HK-2 (cell line): ENCODE data around the gene FAM240B.
A peak's percentile ranks its signal among the peaks of the same experiment; 100 is the strongest.

ENCODE experiments used
- DNase-seq: peaks from one replicate; pipeline ENCODE4 v3.0.0-alpha.2; 2018; ENCODE audit not compliant: unreplicated experiment

Gene FAM240B

DNA sequence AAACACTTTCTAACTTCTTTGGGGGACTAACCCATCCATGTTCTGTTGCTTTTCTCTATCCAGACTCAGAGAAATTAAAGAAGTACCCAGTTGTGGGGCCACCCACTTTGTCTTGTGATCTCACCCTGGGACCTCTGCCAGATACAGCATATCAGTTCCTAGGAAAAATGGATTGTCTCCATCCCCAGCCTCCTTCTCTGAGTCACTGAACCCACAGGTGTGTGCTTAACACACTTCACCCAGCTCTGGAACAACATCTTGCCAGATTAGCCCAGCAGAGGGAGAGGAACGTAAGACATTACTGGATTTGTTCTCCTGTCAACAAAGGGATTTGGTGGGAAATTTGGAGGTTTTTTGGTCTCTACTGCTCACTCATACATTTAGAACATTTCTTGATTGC is 19.2 kb downstream of the FAM240B start:
- DNase-seq: no peak

- DNase-seq: no peak
Observed at GRCh38 chr9:38699337-38699736, 20.6 kb downstream of the FAM240B start.

DNA sequence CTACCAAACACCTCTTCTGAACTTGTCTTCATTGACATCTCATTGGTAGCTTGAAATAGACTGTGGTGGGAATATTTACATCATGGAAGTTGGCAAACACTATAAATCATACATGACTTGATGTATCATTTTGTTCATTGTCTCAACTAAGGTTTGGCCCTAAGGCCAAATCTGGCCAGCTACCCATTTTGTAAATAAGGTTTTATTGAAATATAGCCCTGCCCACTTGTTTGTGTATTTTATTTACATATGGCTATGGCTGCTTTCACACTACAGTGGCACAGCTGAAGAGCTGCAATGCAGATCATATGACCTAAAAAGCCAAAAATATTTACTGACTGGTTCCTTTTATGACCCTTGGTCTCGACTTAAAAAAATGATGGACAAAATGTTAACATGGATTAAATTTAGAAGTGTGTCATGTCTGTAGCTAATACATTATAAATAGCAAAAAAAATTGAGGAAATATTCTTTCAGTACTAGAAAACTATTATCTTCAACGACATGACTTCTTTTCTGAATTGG is 22.1 kb downstream of the FAM240B start:
- no peak for DNase-seq

DNA sequence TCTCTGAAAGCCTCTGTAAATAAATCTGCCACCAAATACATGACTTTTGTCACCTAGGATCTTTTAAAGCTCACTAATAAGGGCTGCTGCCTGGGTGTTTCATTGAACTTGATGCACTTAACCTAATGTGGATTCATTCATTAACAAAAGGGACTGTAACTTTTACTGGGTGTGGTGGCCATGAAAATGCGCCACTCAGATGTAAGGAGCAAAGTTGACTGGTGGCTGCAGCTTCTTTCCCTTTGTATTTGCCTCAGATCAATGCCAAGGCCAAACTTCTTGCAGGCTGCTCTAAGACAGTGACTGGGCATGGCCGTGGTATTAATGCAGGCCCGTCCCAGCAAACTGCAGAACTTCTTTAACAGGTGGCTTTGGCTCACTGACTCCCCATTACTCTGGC is 22.9 kb downstream of the FAM240B start:
- no peak for DNase-seq

GRCh38 chr9:38694676-38695075 is 25.3 kb downstream of the FAM240B start:
- no peak for DNase-seq

DNA sequence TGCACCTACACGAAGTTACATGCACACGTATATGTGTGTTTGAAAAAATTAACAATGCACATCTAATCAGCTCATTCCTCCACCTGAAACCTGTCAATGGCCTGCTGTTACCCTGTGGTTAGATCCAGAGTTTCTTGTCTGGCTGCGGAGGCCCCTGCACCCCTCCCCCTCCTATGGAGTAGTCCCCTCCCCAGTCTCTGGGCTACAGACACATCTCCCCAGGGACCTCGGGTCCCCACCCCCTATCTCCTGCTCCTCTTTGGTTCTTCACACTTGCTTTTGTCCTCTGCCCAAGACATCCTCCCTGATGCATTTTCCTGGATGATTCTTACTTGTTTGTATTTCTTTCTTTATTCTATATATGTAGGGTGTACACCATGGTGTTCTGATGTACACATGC is 27.2 kb downstream of the FAM240B start:
- DNase-seq: no peak

DNA sequence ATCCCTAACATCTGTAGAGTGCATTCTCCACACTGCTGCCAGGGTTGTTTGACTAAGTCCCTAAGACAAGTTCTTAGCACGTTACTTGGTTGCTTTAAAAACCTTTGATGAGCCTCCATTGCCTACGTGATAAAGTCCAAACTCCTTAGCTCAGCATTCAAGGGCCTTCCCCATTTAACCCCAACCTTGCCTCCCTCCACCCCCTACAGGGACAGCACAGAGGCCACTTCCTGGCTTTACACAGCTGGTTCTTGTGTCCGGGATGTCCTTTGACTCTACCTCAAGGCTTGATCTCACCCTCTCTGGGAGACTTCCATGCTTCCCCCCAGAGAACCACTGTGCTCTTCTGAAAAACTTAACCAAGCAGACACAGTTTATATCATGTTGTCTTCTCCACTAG is 29.4 kb downstream of the FAM240B start:
- no peak for DNase-seq

DNA sequence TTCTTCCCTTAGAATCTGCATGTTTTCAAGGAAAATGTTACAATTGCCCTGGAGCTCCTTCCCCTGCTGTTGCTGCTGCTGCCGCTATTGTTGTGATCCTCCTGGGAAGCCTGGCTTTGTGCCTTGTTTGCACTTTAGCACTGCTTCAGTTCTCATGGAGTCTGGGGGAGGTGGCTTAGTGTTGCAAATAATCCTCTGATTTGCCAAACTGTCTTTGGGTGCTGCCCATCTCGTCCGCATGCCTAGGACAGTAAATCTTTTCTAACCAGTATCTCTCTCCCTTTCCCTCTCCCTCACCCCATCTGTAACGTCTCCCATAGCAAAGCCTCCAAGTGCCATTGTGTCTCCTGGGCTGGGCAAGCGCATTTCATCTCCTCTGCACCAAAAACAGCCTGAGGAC is 30.3 kb downstream of the FAM240B start:
- no peak for DNase-seq

- no peak for DNase-seq
Observed at GRCh38 chr9:38687992-38688391, 31.9 kb downstream of the FAM240B start.

- peak; percentile 76 for DNase-seq
Observed at GRCh38 chr9:38687389-38687842, 32.5 kb downstream of the FAM240B start.

DNA sequence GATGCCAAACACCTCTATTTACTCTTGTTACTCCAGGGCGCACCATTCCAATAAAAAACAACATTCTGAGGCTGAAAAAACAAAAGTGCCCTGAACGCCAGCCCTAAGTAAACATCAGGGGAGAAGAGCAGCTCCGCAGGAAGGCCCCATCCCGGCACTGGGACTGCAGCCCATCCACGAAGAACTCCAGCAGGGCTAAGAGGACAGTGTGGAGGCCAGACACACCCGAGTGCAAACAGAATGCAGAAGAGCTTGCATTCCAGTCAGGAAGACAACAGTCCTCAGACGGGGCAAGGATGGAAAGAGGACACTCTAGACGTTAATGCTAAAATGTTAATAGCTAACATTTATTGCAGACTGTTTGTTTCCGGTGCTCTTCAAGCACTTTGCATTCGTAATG is 33.0 kb downstream of the FAM240B start:
- no peak for DNase-seq

DNA sequence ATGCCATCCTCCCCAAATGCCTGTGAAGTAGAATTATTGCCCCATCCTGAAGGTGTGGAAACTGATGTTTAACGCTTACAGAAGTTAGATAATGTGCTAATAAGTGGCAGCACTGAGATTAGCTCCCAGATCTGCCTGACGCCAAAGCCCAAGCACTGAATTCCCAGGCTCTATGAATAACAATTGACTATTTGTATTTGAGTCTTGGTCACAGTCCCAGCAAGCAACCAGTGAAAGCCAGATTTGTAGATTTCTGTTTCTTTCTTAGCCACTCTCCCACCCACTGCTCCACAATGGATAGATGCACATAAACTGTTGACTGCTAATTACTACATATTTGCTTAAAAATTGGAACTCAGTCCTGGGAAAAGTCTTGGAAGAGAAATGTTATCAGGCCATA is 34.4 kb downstream of the FAM240B start:
- DNase-seq: no peak

DNA sequence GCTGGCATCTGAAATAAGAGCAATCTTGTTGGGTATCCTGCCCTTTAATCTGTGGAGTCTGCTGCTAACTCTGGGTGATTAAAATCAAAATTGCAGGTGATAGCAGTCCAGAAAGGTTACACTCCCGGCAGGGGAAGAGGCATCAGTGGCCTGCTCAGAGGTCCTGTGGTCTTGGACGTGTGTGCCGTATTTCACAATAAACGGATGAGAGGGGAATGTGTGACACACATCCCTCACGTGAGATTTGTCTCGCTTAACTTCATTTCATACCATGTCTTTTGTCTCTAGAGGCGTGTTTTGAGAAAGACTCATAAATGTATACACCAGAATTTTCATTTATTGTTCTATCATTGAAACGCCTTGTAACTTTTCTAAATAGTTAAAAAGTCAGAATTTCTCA is 36.6 kb downstream of the FAM240B start:
- no peak for DNase-seq

- DNase-seq: peak; percentile 35
Observed at GRCh38 chr9:38682713-38683112, 37.2 kb downstream of the FAM240B start.

- DNase-seq: no peak
Observed at GRCh38 chr9:38681747-38682227, 38.1 kb downstream of the FAM240B start.

- no peak for DNase-seq
Observed at GRCh38 chr9:38680837-38681445, 39.0 kb downstream of the FAM240B start.

DNA sequence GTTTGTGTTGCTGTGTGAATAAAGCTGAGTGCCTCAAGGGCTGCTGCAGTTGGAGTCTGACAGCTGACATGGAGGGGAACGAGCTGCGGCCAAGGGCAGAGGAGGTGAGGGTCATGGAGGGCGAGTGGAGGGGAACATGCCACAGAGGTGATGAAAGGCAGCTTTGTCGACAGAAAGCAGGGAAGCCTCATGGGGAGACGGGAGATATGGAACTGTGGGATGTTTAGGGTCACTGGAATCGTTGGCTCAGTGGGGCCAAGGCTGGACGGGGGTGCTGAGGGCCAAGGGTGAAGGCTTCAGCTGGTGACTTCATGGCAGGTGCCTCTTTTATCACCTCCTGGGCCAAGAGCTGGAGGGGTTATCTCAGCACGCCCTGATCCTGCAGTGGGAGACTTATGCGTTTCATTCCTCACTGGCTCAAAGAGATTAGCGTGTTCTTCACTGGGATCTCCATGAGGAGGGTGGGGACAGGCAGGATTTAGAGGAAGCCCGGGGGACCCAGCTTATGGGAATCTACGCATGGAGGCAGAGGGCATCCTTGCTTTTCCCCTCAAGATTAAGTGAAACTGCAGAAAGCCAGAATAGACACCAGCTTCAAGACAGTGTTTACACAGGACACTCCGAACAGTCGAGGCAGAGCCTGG is 42.2 kb downstream of the FAM240B start:
- no peak for DNase-seq

- no peak for DNase-seq
Observed at GRCh38 chr9:38675831-38676230, 44.1 kb downstream of the FAM240B start.

GRCh38 chr9:38675211-38675610 is 44.7 kb downstream of the FAM240B start:
- no peak for DNase-seq

DNA sequence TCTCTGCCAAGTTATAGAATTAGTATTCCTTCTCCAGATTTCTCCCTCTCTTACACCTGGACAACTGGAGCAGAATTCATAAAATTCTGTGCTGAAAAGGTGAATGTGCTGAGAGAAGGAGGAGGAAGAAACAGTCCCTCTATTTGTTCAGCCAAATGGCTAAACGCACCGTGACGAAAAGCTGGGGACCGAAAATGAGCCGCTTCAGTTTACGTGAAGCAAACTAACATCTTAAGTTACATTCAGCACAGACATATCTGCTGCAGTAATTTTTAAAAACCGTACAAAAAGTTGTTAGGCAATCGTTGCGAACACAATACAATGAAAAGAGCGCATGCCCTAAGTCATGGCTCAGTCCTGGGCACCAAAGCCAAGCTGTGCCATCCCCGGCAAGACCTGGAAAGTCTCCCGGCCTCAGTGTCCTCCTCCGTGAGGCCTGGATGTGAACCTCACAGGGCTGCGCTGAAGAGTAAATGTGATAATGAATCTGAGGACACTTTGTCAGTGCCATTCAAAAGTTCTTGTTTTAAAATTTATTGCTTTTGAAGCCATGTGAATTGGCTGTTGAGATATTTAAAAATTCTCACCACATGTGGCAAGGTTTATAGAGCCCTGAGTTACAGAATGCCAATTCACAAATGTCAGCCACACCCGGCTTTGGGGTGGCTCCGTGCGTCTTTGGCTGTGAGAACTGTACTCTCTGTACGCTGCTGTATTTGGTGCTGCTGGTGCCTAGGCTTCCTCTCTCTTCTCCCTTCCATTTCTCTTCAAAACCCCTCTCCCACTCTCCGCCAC is 46.3 kb downstream of the FAM240B start:
- DNase-seq: no peak

GRCh38 chr9:38671748-38672147 is 48.2 kb downstream of the FAM240B start:
- DNase-seq: no peak

GRCh38 chr9:38671372-38671731 is 48.6 kb downstream of the FAM240B start:
- no peak for DNase-seq
